HG03025 (cell line): ENCODE results near the gene KCNE1.
"Not testable (repeated sequence)": the region's sequence is repeated elsewhere in the genome, so short reads cannot be mapped to it uniquely, and the experiment has no call there.

Experiments
- ATAC-seq: cut with Tn5 transposase; IDR thresholded peaks from one replicate; pipeline ENCODE4 v1.9.1; 2021; ENCODE audit warnings: mild to moderate bottlenecking, moderate library complexity; ENCODE audit not compliant: unreplicated experiment, low FRiP score

KCNE1 gene

GRCh38 chr21:34517039-34517438, 5.0 kb upstream of the KCNE1 start:
- no peak for ATAC-seq

- ATAC-seq = no peak
Measured at GRCh38 chr21:34514576-34515115, 2.6 kb upstream of the KCNE1 start.

- no peak for ATAC-seq
Measured at GRCh38 chr21:34513129-34513675, 1.2 kb upstream of the KCNE1 start.

- ATAC-seq = no peak
Measured at GRCh38 chr21:34511181-34511580, 829 bp downstream of the KCNE1 start.

GRCh38 chr21:34510148-34511142, 1.6 kb downstream of the KCNE1 start:
- ATAC-seq = no peak

- no peak for ATAC-seq
Measured at GRCh38 chr21:34509151-34509550, 2.9 kb downstream of the KCNE1 start.

- no peak for ATAC-seq
Measured at GRCh38 chr21:34504595-34504994, 7.4 kb downstream of the KCNE1 start.

- no peak for ATAC-seq
Measured at GRCh38 chr21:34502480-34503106, 9.4 kb downstream of the KCNE1 start.

- no peak for ATAC-seq
Measured at GRCh38 chr21:34501716-34502115, 10.3 kb downstream of the KCNE1 start.

GRCh38 chr21:34500191-34500590, 11.8 kb downstream of the KCNE1 start:
- no peak for ATAC-seq

- ATAC-seq = no peak
Measured at GRCh38 chr21:34499116-34499515, 12.9 kb downstream of the KCNE1 start.

GRCh38 chr21:34498623-34499022, 13.4 kb downstream of the KCNE1 start:
- ATAC-seq = no peak

- ATAC-seq = not testable (repeated sequence)
Measured at GRCh38 chr21:34483854-34484253, 28.2 kb downstream of the KCNE1 start.

GRCh38 chr21:34483435-34483834, 28.6 kb downstream of the KCNE1 start:
- ATAC-seq = not testable (repeated sequence)

- not testable (repeated sequence) for ATAC-seq
Measured at GRCh38 chr21:34467333-34467732, 44.7 kb downstream of the KCNE1 start.

- ATAC-seq = not testable (repeated sequence)
Measured at GRCh38 chr21:34459426-34459825, 52.6 kb downstream of the KCNE1 start.

GRCh38 chr21:34458266-34458665, 53.7 kb downstream of the KCNE1 start:
- ATAC-seq = not testable (repeated sequence)

- ATAC-seq = not testable (repeated sequence)
Measured at GRCh38 chr21:34456180-34456579, 55.8 kb downstream of the KCNE1 start.

GRCh38 chr21:34455628-34456027, 56.4 kb downstream of the KCNE1 start:
- ATAC-seq = not testable (repeated sequence)

- not testable (repeated sequence) for ATAC-seq
Measured at GRCh38 chr21:34447018-34447417, 65.0 kb downstream of the KCNE1 start.

GRCh38 chr21:34443486-34443885, 68.5 kb downstream of the KCNE1 start:
- not testable (repeated sequence) for ATAC-seq
